Measurements from ENCODE around the gene ITFG1.
A peak's percentile ranks its signal among the peaks of the same experiment; 100 is the strongest.
"Not testable (repeated sequence)": the region's sequence is repeated elsewhere in the genome, so short reads cannot be mapped to it uniquely, and the experiment has no call there.

ITFG1 gene

DNA sequence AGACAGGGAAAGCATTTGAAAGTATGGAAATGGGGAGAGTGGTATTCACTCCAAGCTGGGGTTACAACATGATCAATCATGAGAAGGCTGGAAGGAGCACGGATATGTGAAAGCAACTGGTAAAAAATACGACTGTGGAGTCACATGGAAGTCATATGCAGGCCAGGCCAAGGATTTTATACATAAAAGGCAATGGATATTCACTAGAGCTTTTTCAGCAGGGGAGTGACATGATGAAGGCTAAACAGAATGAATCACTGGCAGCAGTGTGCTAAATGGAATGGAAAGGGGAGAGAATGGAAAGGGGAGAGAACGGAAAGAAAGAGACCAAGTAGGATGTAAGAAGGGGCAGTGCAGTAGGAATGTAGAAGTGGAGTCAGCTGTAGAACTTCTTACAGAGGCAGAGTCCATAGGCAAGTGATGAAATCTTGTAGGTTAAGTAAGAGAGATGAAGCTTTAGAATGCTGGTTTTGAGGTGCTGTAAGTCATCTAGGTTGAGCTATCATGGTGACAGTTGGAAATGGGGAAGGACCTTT lies 304.1 kb downstream of the ITFG1 start:
- DNase-seq (ENCODE audit: low read depth, low spot score), result no peak

- DNase-seq (ENCODE audit: low read depth, low spot score), result not testable (repeated sequence)
Measured at GRCh38 chr16:47152501-47152900, 308.4 kb downstream of the ITFG1 start.

DNA sequence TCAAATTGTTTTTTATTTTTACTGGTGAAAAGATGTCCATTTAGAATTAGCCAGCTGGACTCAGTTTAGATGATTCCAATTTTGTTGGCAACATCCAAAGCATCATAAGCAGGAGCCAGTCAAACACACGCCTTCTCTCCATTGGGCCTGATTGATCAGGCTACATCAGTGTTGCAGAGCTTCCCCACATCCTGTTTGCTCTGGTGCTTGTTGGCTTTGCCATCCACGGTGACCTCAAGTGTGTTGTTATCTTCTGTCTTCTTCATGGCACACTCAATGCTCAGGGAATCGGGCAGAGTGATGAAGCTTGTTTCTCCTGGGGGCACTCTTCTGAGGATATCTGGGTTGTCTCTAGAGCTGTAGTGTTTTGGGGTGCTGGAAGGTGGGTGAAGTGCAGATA lies 310.8 kb downstream of the ITFG1 start:
- DNase-seq (ENCODE audit: low read depth, low spot score), result no peak

DNA sequence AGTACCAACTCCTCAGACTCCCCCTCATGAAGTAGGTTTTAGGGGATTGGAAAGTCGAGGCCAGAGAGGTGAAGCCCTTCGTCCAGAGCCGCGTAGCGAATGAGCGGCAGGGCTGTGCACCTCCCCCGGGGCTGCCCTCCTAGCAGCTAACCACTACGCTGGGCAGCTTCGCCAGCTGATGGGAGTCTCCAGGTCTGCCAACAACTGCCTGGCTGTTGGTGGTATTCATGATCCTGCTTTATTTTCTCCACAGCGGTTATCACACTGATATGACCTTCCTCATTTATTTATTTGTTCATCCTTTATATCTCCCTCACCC lies 316.3 kb downstream of the ITFG1 start:
- no peak for DNase-seq (ENCODE audit: low read depth, low spot score)

- peak; percentile 32 for DNase-seq (ENCODE audit: low read depth, low spot score)
Measured at GRCh38 chr16:47143677-47144558, 316.9 kb downstream of the ITFG1 start, which contains the start of gene NETO2. Gene NETO2, minus strand, starts transcription at chr16:47143945. Its CDS starts 333 bp downstream, at chr16:47143612.

DNA sequence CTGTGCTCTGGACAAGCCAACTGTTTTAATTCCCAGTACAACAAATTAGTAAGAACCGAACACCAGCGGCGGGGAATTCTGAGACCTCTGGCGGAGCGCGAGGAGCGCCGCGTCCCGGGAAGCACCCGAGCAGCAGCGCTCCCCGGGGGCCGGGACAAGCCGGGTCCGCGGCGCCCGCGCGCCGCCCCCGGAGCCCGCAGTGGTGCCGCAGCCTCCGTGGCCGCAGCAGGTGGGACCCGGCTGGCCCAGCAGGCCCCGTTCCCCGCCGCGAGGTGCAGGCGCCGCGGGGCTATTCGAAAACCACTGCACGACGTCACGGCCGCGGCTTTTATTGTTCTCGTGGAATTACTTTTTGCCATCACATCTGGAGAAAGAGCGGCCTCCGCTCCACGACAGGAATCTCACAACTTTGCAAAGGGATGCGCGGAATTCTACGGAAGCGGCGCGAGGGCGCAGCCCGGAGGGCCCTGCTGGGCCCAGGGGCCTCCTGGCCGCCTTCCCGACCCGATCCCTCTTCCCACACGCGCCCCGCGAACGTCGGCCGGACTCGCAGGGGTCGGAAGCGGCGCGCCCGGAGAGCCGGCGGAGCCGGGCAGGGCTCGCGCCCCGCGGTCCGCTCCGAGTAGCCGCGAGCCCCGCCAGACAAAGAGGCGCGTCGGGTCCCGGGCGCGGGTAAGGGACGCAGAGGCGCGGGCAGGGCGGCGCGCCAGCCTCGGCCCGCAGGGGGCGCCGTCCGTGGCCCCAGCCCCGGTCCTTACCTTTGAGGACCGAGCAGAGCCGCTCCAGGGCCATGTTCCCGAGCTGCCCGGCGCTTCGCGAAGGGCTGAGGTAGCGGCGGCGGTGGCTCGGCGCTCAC lies 317.8 kb downstream of the ITFG1 start:
- DNase-seq (ENCODE audit: low read depth, low spot score), result peak; percentile 33

DNA sequence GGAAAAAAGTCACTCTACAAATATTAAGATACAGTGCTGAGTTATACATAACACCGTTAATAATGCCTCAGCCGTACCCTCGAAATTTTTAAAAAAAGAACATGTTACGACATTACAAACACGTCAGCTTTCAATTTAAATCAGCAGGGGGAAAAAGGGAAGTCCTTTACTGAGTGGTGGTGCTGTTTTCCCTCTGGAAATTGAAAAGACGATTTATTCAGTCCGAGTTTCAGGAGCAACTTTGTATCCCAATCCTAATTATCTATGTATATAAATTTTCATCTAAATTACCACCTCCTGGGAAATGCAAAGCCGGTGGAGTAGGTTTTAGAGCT lies 318.4 kb downstream of the ITFG1 start:
- no peak for DNase-seq (ENCODE audit: low read depth, low spot score)

- peak; percentile 75 for DNase-seq (ENCODE audit: low read depth, low spot score)
Measured at GRCh38 chr16:47141773-47142485, 318.9 kb downstream of the ITFG1 start.

GRCh38 chr16:47140686-47141085 lies 320.2 kb downstream of the ITFG1 start:
- no peak for DNase-seq (ENCODE audit: low read depth, low spot score)

- DNase-seq (ENCODE audit: low read depth, low spot score), result no peak
Measured at GRCh38 chr16:47139561-47140185, 321.2 kb downstream of the ITFG1 start.

DNA sequence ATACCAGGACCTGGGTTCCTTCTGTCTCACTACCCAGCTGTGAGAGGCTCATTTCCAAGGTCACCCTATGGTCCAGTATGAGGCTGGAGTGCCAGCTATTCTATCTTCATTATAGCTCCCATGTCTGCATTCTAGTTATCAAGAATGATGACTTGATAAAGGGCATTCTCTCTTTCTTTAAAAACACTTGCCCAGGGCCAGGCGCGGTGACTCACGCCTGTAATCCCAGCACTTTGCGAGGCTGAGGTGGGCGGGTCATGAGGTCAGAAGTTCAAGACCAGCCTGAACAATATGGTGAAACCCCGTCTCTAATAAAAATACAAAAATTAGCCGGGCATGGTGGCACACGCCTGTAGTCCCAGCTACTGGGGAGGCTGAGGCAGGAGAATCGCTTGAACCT lies 322.9 kb downstream of the ITFG1 start:
- not testable (repeated sequence) for DNase-seq (ENCODE audit: low read depth, low spot score)

- DNase-seq (ENCODE audit: low read depth, low spot score), result no peak
Measured at GRCh38 chr16:47136099-47136842, 324.6 kb downstream of the ITFG1 start.

GRCh38 chr16:47134550-47134949 lies 326.3 kb downstream of the ITFG1 start:
- no peak for DNase-seq (ENCODE audit: low read depth, low spot score)

DNA sequence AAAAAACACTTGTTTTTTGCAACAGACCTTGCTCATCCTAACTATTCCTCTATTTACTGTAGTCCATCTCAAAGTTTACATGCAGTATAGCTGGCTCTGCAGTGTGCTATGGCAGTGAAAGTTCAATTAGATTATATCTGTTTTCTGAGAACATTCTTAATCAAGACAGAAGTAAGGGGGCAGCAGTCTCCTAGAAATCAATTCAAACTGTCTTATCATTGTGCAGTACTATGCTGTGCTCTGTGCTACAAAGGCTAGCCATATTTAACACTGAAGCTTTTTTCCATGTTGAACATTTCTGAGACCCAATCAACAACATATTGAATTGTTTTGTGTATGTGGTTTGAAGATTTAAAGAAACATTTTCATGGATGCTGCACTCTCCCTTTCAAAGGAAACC lies 328.6 kb downstream of the ITFG1 start:
- DNase-seq (ENCODE audit: low read depth, low spot score), result no peak

- no peak for DNase-seq (ENCODE audit: low read depth, low spot score)
Measured at GRCh38 chr16:47129755-47130435, 331.0 kb downstream of the ITFG1 start.

DNA sequence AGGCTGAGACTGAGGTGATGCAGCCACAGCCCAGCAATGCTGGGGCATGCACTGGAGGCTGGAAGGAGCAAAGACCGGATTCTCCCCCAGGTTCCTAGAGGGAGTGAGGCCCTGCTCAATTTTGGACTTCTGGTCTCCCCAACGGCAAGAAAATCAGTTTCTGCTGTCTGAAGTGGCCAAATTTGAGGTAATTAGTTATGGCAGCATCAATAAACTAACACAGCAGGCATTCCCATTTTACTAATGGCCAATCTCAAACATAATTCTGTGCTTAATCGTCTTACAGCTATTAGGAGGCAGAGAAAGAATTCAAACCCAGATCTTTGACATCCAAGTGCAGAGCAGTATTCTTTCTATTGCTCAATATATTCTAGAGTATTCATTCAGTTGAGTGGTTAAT lies 333.3 kb downstream of the ITFG1 start:
- DNase-seq (ENCODE audit: low read depth, low spot score), result no peak

DNA sequence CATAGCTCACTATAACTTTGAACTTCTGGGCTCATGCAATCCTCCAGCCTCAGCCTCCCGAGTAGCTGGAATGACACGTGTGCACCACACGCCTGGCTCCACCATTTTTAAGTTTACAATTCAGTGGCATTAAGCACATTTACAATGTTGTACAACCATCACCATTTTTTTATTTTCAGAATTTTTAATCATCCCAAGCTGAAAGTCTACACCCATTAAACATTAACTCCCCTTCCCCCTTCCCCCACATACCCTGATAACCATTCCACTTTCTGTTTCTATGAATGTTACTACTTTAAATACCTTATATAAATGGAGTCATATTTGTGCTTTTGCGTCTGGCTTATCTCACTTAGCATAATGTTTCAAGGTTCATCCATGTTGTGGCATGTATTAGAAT lies 335.1 kb downstream of the ITFG1 start:
- no peak for DNase-seq (ENCODE audit: low read depth, low spot score)

DNA sequence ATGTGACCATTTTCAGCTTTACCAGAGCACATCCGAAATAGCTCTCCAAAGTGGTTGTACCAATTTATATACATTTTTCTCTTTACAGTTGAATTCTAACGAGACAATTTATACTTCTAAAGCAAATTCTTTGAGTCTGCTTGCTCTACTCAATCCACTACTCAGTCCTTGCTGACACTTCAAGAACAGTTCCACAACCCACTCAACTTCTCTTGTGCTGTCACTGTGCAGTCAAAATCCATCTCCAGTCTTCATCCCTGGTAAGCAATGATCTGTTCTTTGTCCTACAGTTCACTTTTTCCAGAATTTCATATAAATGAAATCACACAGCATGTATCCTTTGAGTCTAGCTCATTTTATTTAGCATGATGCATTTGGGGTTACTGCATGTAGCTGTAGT lies 347.7 kb downstream of the ITFG1 start:
- no peak for DNase-seq (ENCODE audit: low read depth, low spot score)

- no peak for DNase-seq (ENCODE audit: low read depth, low spot score)
Measured at GRCh38 chr16:47110939-47111338, 349.9 kb downstream of the ITFG1 start.

GRCh38 chr16:47109361-47109760 lies 351.5 kb downstream of the ITFG1 start:
- DNase-seq (ENCODE audit: low read depth, low spot score), result no peak
